IMR-90 (cell line): ENCODE results near the gene IRAK3. TPM values are rescaled to one million over a fixed set of nuclear protein-coding genes. Genes with fewer than 3 reads are reported as not detected.

Source experiments
- ATAC-seq: fragments of 200-7000 bp; cut with Tn5 transposase; 2 replicates; pipeline ENCODE4 v1.9.1; 2020; ENCODE audit warnings: low read depth, mild to moderate bottlenecking, moderate library complexity
- BruUV-seq: library from RNA; stranded (reverse); fragments of 400-500 nt; replicated peaks from 2 replicates; lab custom pipeline; 2021; lab: Mats Ljungman, UMichigan
- CTCF ChIA-PET: fragments of 300-600 bp; formaldehyde crosslinking; extraction: SDS; loops from one replicate; lab custom pipeline; 2021; ENCODE audit warnings: antibody characterized with exemption; lab: Yijun Ruan, JAX
- POLR2A ChIA-PET: fragments of 300-600 bp; sonication (Branson Sonifier 250); formaldehyde crosslinking; loops from one replicate; lab custom pipeline; 2022; ENCODE audit warnings: antibody characterized with exemption; ENCODE audit not compliant: unreplicated experiment; lab: Charles Lee
- DNase-seq: peaks from one replicate; pipeline ENCODE4 v3.0.0; 2013
- H2AFZ ChIP-seq: replicated peaks from 2 replicates; pipeline ENCODE3; 2013; ENCODE audit warnings: low read length, mild to moderate bottlenecking; ENCODE audit not compliant: poor library complexity
- H2AK5ac ChIP-seq: 2 replicates; pipeline ENCODE4 v1.6.1; 2013; ENCODE audit warnings: low read depth, low read length, inconsistent platforms
- H2AK9ac ChIP-seq: replicated peaks from 2 replicates; pipeline ENCODE3; 2013; ENCODE audit warnings: mild to moderate bottlenecking, low read depth, low read length, moderate library complexity; ENCODE audit not compliant: poor library complexity
- H2BK120ac ChIP-seq: 2 replicates; pipeline ENCODE4 v1.6.1; 2013; ENCODE audit warnings: low read depth, low read length, inconsistent platforms
- H2BK15ac ChIP-seq: 3 replicates; pipeline ENCODE4 v1.6.1; 2013; ENCODE audit warnings: low read depth, low read length, inconsistent platforms
- H2BK20ac ChIP-seq: 2 replicates; pipeline ENCODE4 v1.6.1; 2013; ENCODE audit warnings: low read depth, mild to moderate bottlenecking, inconsistent platforms, low read length, moderate library complexity
- H2BK5ac ChIP-seq: 2 replicates; pipeline ENCODE4 v1.6.1; 2013; ENCODE audit warnings: mild to moderate bottlenecking, low read depth, low read length, inconsistent platforms; ENCODE audit not compliant: poor library complexity, severe bottlenecking
- H3K14ac ChIP-seq: replicated peaks from 2 replicates; pipeline ENCODE4 v1.6.1; 2013; ENCODE audit warnings: low read depth, low read length, inconsistent platforms
- H3K18ac ChIP-seq: 2 replicates; pipeline ENCODE4 v1.6.1; 2013; ENCODE audit warnings: low read depth, low read length, control low read depth
- H3K23ac ChIP-seq: 2 replicates; pipeline ENCODE4 v1.6.1; 2013; ENCODE audit warnings: low read depth, low read length, inconsistent platforms
- H3K27ac ChIP-seq: 2 replicates; pipeline ENCODE4 v1.5.1; 2013; ENCODE audit warnings: mild to moderate bottlenecking, control low read depth, low read length; ENCODE audit not compliant: insufficient read depth
- H3K27me3 ChIP-seq: 2 replicates; pipeline ENCODE4 v1.6.1; 2013; ENCODE audit warnings: low read length; ENCODE audit not compliant: control insufficient read depth, insufficient read depth
- H3K36me3 ChIP-seq: 2 replicates; pipeline ENCODE4 v1.6.1; 2013; ENCODE audit warnings: low read length, mixed read lengths; ENCODE audit not compliant: control insufficient read depth, insufficient read depth
- H3K4ac ChIP-seq: 2 replicates; pipeline ENCODE4 v1.6.1; 2013; ENCODE audit warnings: low read depth, low read length, inconsistent platforms
- H3K4me1 ChIP-seq: 2 replicates; pipeline ENCODE4 v1.6.1; 2013; ENCODE audit warnings: low read length, mixed read lengths; ENCODE audit not compliant: control insufficient read depth, insufficient read depth
- H3K4me2 ChIP-seq: 2 replicates; pipeline ENCODE4 v1.6.1; 2013; ENCODE audit warnings: low read depth, mild to moderate bottlenecking, control low read depth, low read length, moderate library complexity
- H3K4me3 ChIP-seq: 2 replicates; pipeline ENCODE4 v1.5.1; 2013; ENCODE audit warnings: low read depth, mild to moderate bottlenecking, control low read depth, low read length, moderate library complexity; ENCODE audit not compliant: insufficient read depth
- H3K56ac ChIP-seq: 2 replicates; pipeline ENCODE4 v1.6.1; 2013; ENCODE audit warnings: low read length, inconsistent platforms; ENCODE audit not compliant: insufficient read depth; ENCODE audit errors: extremely low read depth
- H3K79me1 ChIP-seq, 2 experiments: 2 replicates each; pipeline ENCODE4 v1.6.1; 2013; ENCODE audit warnings: low read length in 2 of 2, inconsistent platforms in 1 of 2, low read depth in 1 of 2
- H3K9ac ChIP-seq: 2 replicates; pipeline ENCODE4 v1.6.1; 2013; ENCODE audit warnings: low read depth, low read length, control low read depth
- H3K9me1 ChIP-seq: 2 replicates; pipeline ENCODE4 v1.6.1; 2013; ENCODE audit warnings: low read length, inconsistent platforms; ENCODE audit not compliant: insufficient read depth
- H3K9me3 ChIP-seq: 2 replicates; pipeline ENCODE4 v1.6.1; 2013; ENCODE audit warnings: low read length; ENCODE audit not compliant: control insufficient read depth, insufficient read depth
- H4K20me1 ChIP-seq: 2 replicates; pipeline ENCODE4 v1.6.1; 2013; ENCODE audit warnings: low read length, inconsistent platforms; ENCODE audit not compliant: insufficient read depth
- H4K5ac ChIP-seq: 2 replicates; pipeline ENCODE4 v1.6.1; 2013; ENCODE audit warnings: mild to moderate bottlenecking, low read depth, low read length, control low read depth
- H4K8ac ChIP-seq, 2 experiments: 2 replicates each; pipeline ENCODE4 v1.6.1; 2013; ENCODE audit warnings: low read depth in 2 of 2, low read length in 2 of 2, control low read depth in 1 of 2, inconsistent platforms in 1 of 2
- H4K91ac ChIP-seq: 2 replicates; pipeline ENCODE4 v1.6.1; 2013; ENCODE audit warnings: low read depth, low read length, inconsistent platforms; ENCODE audit not compliant: insufficient read depth
- BHLHE40 ChIP-seq: fragments of 150-350 bp; IDR thresholded peaks from 2 replicates; pipeline ENCODE4 v1.6.1; 2016; ENCODE audit warnings: mild to moderate bottlenecking, low read depth, low read length
- CEBPB ChIP-seq: IDR thresholded peaks from 2 replicates; pipeline ENCODE4 v1.6.1; 2012; ENCODE audit warnings: low read depth, low read length, improper control_type of control experiment
- CHD1 ChIP-seq: IDR thresholded peaks from 2 replicates; pipeline ENCODE4 v1.6.1; 2012; ENCODE audit warnings: low read depth, low read length, improper control_type of control experiment
- CTCF ChIP-seq: conservative IDR thresholded peaks from 2 replicates; pipeline ENCODE4 v1.5.1; 2012; ENCODE audit warnings: mild to moderate bottlenecking, low read depth, low read length, improper control_type of control experiment
- ELK1 ChIP-seq: fragments of 150-350 bp; IDR thresholded peaks from 2 replicates; pipeline ENCODE4 v1.6.1; 2016; ENCODE audit warnings: low read depth, mild to moderate bottlenecking, low read length, moderate library complexity, borderline replicate concordance
- FOS ChIP-seq: fragments of 150-350 bp; IDR thresholded peaks from 2 replicates; pipeline ENCODE4 v1.6.1; 2016; ENCODE audit warnings: low read depth, low read length
- MAFK ChIP-seq: IDR thresholded peaks from 2 replicates; pipeline ENCODE4 v1.6.1; 2012; ENCODE audit warnings: low read depth, low read length, improper control_type of control experiment
- MAZ ChIP-seq: IDR thresholded peaks from 2 replicates; pipeline ENCODE4 v1.6.1; 2012; ENCODE audit warnings: low read depth, mild to moderate bottlenecking, low read length, improper control_type of control experiment, moderate library complexity, borderline replicate concordance
- MXI1 ChIP-seq: IDR thresholded peaks from 2 replicates; pipeline ENCODE4 v1.6.1; 2012; ENCODE audit warnings: low read depth, mild to moderate bottlenecking, low read length, moderate library complexity, borderline replicate concordance
- NFE2L2 ChIP-seq: fragments of 150-350 bp; IDR thresholded peaks from 2 replicates; pipeline ENCODE4 v1.6.1; 2016; ENCODE audit warnings: low read depth, mild to moderate bottlenecking, low read length
- POLR2A ChIP-seq: IDR thresholded peaks from 2 replicates; pipeline ENCODE4 v1.6.1; 2012; ENCODE audit warnings: mild to moderate bottlenecking, low read depth, low read length
- RAD21 ChIP-seq: IDR thresholded peaks from 2 replicates; pipeline ENCODE4 v1.6.1; 2012; ENCODE audit warnings: low read length, improper control_type of control experiment
- RCOR1 ChIP-seq: IDR thresholded peaks from 2 replicates; pipeline ENCODE4 v1.6.1; 2012; ENCODE audit warnings: mild to moderate bottlenecking, low read length, improper control_type of control experiment; ENCODE audit not compliant: insufficient replicate concordance
- RFX5 ChIP-seq: IDR thresholded peaks from 2 replicates; pipeline ENCODE4 v1.8.0; 2012; ENCODE audit warnings: low read depth, mild to moderate bottlenecking, low read length, moderate library complexity
- SMC3 ChIP-seq: fragments of 150-350 bp; IDR thresholded peaks from 2 replicates; pipeline ENCODE4 v1.6.1; 2016; ENCODE audit warnings: low read depth, mild to moderate bottlenecking, antibody characterized with exemption, low read length, moderate library complexity
- dilution Hi-C: fragments of 300-500 bp; cut with HindIII; formaldehyde crosslinking; loops from one replicate; pipeline ENCODE4 v1.14.3; 2018; ENCODE audit warnings: low sequenced_read_pairs; ENCODE audit not compliant: unreplicated experiment
- in situ Hi-C: fragments of 300-500 bp; cut with MboI; formaldehyde crosslinking; loops from 3 replicates; pipeline ENCODE4 v1.14.3; 2019; ENCODE audit warnings: low sequenced_read_pairs, inconsistent platforms, mixed read lengths
- intact Hi-C: fragments of 100-400 bp; cut with micrococcal nuclease; formaldehyde crosslinking; loops from 2 replicates; pipeline ENCODE4 v1.10.0; 2022
- polyA plus RNA-seq, 3 experiments: library from polyadenylated mRNA; depleted of rRNA; stranded (reverse); fragments of >200 nt; gene quantifications; 2 replicates each; pipeline ENCODE4 v1.2.3, GENCODE V29; 2012; ENCODE audit warnings: low replicate concordance in 1 of 3
- total RNA-seq: library from RNA; depleted of rRNA; stranded (reverse); fragments of >200 nt; gene quantifications from 2 replicates; pipeline ENCODE4 v1.2.3, GENCODE V29; 2012
- TF ChIP-seq, protein P1 (sequence below): fragments of 150-350 bp; IDR thresholded peaks from 2 replicates; pipeline ENCODE4 v1.6.1; 2017; ENCODE audit warnings: mild to moderate bottlenecking, antibody characterized with exemption, low read length, low read depth

IRAK3 gene
- total and polyA plus RNA-seq, 2 of the 4 experiments (the other 2 are of a cell fraction): 0.53 to 0.72 TPM

DNA sequence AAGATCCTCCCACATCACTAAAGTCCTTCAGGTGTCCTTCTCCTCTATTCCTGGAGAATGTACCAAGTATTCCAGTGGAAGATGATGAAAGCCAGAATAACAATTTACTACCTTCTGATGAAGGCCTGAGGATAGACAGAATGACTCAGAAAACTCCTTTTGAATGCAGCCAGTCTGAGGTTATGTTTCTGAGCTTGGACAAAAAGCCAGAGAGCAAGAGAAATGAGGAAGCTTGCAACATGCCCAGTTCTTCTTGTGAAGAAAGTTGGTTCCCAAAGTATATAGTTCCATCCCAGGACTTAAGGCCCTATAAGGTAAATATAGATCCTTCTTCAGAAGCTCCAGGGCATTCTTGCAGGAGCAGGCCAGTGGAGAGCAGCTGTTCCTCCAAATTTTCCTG, 58.7 kb downstream of the IRAK3 start:
- dilution Hi-C loops: no loop called here
- Histone ChIP-seq H2BK15ac (no peak overlapping the region), H3K27me3 (no peaks in the 10 kb centered on the region; the same call in 1 of the 2 replicates), H2BK5ac (no peak overlapping the region), H2AFZ (no peak overlapping the region), H3K14ac (no peak overlapping the region), H2BK120ac (no peak overlapping the region), H2BK20ac (no peak overlapping the region), H3K9ac (no peak overlapping the region), H4K5ac (no peak overlapping the region), H3K79me1 (no peaks in the 10 kb centered on the region), H2AK5ac (no peak overlapping the region), H3K4me1 (no peaks in the 10 kb centered on the region), H3K56ac (no peak overlapping the region), H3K27ac (no peak overlapping the region), H4K8ac (no peak overlapping the region), H2AK9ac (no peak overlapping the region), H3K4me2 (no peak overlapping the region), H3K9me1 (no peaks in the 10 kb centered on the region), H4K20me1 (no peaks in the 10 kb centered on the region), H4K91ac (no peak overlapping the region), H3K23ac (no peak overlapping the region), H3K4me3 (no peak overlapping the region), H3K36me3 (no peaks in the 10 kb centered on the region), H3K18ac (no peak overlapping the region), H3K4ac (no peak overlapping the region), H3K9me3 (no peaks in the 10 kb centered on the region)
- ChIA-PET CTCF (interaction anchor here (0.9 kb wide), 1 partner anchor 22 kb away, joined by 4 read pairs; no protein-coding TSS in a partner anchor), POLR2A (no interaction called here)
- in situ Hi-C loops: no loop called here
- DNase-seq (no peak), ATAC-seq (no peak)
- intact Hi-C loops: no loop called here
- no peak for TF ChIP-seq NFE2L2
- TF ChIP-seq CEBPB: no peak
- no peak for TF ChIP-seq POLR2A
- TF ChIP-seq RFX5: no peak
- no peak for TF ChIP-seq CTCF
- TF ChIP-seq MAZ: no peak
- no peak for TF ChIP-seq ELK1
- TF ChIP-seq RCOR1: no peak
- TF ChIP-seq, protein P1, sequence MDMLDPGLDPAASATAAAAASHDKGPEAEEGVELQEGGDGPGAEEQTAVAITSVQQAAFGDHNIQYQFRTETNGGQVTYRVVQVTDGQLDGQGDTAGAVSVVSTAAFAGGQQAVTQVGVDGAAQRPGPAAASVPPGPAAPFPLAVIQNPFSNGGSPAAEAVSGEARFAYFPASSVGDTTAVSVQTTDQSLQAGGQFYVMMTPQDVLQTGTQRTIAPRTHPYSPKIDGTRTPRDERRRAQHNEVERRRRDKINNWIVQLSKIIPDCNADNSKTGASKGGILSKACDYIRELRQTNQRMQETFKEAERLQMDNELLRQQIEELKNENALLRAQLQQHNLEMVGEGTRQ: no peak
- TF ChIP-seq MXI1: no peak
- no peak for TF ChIP-seq CHD1
- TF ChIP-seq MAFK: no peak
- TF ChIP-seq RAD21: no peak
- no peak for TF ChIP-seq FOS
- no peak for TF ChIP-seq BHLHE40
- TF ChIP-seq SMC3: no peak
- no TSS peak for BruUV-seq
